NCI-H748 (cell line): ENCODE measurements around the gene RNF220.
"Not testable (repeated sequence)": the region's sequence is repeated elsewhere in the genome, so short reads cannot be mapped to it uniquely, and the experiment has no call there.

Experiments
- DNase-seq: peaks from one replicate; lab custom pipeline; 2025; ENCODE audit not compliant: unreplicated experiment; lab: John Stamatoyannopoulos, UW

RNF220 gene

GRCh38 chr1:44695671-44696070 lies 290.6 kb downstream of the RNF220 start:
- DNase-seq = no peak

- no peak for DNase-seq
Observed at GRCh38 chr1:44696101-44696500, 291.0 kb downstream of the RNF220 start.

- no peak for DNase-seq
Observed at GRCh38 chr1:44696789-44697345, 291.8 kb downstream of the RNF220 start.

DNA sequence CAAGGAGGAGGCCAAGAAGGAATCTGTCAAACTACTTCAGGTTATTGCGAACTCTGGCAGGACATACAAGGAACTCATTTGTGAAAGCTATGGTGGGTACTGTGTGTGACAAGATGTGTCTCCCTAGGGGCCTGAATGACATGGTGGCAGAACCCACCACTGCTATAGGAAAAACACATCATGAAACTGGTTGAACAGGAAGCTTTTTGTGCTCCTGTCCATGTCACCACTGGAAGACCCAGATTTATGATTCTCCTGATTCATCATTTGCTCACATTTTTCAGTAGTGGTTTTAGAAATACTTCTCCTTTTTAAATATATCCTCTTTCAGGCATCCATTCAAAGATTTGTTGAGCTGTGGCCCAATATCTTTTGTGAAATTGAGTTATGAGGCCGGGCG lies 293.1 kb downstream of the RNF220 start:
- DNase-seq = no peak

GRCh38 chr1:44699375-44699774 lies 294.3 kb downstream of the RNF220 start:
- DNase-seq = not testable (repeated sequence)

DNA sequence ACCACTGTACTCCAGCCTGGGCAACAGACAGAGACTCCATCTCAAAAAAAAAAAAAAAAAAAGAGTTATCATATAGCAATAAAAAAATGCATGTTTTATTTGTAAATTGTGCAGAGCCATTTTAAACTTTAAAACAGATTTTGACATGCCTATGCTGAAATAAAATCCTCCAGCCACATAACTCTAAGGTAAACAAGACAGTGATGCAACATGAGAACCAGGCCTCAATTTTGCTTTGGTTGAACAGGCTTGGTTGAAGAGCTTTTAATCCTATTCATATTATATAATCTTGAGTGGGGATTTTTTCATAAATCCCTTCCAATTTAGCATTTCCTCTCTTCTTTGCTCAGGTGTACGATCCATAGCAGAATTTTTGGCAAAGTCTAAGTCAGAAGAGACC lies 295.5 kb downstream of the RNF220 start:
- DNase-seq = no peak

- DNase-seq = no peak
Observed at GRCh38 chr1:44701141-44701573, 296.1 kb downstream of the RNF220 start.
